Stimulated activated CD4-positive, alpha-beta T cell treated with anti-CD3 and anti-CD28 coated beads, Interleukin-1b, Interleukin-23, amount 100 ng/mL, for 24 hours (primary cell): ENCODE measurements around the gene GRIK4.

ENCODE experiments used
- DNase-seq, 4 experiments: peaks; one replicate each; pipeline ENCODE4 v3.0.0-alpha.2; 2020; ENCODE audit warnings: low read depth in 4 of 4, low spot score in 1 of 4

Gene GRIK4

DNA sequence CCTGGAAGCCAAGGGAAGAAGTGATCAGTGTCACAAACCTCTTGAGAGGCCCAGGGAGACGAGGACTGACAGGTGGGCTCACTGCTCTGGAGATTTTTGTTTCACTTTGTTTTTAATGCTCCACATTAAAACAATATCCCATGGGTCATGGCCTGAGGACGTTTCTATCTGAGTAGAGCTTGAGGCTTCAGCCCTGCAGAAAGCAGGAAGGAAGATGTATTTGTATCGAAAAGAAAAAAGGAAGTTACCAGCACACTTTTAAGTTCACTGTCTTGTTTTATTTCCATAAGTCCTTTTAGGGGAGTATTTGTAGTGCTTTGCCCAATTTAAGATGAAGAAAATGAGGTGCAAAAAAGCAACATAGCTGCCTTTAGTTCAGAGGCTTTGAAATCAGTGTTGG is 191.1 kb downstream of the GRIK4 start:
- DNase-seq, result no peak

DNA sequence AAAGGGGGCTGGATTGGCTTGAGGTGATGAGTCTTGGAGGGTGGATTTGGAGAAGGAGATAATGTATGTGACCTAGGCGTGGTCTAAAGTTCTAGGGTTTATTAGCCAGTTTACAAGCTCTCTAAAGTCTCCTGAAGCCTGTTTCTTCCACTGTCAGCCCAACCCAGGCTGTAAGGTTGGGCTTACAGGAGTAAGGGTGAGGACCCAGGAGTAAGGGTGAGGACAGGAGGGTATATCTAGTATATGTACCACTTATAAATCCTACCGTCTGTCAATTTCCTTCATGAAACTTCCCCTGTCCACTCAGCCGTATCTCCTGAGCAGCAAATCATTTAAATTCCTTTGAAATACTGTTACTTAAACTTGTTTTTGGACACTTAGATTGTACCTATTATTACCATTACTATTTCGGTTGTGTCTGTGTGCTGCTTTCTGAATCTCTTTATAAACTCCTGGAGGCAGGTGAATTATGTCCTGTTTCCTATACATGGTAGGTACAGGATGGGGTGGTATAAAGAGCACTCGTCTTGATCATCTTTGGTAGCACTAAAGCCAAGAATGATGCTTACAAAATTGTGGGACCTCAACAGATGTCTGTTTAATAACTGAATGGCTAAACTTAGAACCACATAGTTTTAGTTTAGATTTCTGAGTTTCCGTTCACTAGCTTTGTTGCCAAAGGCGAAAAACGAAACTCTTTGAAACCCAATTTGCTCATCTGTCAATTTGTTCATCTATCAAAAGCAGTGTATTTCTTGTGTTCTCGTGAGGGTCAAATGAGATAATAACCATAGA is 192.0 kb downstream of the GRIK4 start:
- no peak for DNase-seq

DNA sequence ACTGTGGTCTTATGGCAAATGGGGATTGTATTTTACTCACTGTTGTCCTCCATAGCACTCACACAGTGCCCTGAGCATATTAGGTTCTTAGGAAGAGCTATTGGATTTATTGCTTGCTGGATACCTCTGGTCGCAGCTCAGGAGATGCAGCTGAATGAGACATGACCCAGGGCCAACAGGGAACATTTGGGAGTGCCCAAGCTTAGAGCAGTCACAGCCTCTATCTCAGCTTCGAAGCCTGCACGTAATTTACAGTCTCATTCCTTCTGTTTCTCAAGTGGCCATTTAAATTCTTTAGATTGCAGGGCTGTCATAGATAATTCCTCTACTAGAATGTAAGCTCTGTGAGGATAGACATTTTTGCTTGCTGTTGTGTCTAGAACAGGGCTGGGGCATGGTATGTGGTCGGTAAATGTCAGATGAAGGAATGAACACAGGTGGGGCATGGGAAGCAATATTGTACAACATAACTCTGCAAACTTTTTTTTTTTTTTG is 192.8 kb downstream of the GRIK4 start:
- no peak for DNase-seq

DNA sequence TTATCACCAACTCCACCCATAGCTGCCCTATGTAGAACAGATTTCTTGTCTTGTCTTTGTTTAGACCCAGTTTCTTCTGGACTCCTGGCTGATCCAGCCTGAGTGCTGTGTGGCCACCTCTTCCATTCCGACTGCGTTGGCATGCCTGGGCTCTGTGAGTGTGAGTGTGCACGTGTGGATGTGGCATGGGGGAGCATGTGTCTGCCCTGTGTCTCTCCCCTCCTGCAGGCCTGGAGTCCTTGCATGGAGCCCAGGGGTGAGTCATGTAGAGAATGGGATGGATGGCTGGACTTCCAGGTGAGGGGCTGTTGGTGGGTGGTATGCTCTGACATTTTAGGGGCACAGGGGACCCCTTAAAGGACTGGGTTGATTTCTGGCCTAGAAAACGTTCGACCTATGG is 194.7 kb downstream of the GRIK4 start:
- no peak for DNase-seq

DNA sequence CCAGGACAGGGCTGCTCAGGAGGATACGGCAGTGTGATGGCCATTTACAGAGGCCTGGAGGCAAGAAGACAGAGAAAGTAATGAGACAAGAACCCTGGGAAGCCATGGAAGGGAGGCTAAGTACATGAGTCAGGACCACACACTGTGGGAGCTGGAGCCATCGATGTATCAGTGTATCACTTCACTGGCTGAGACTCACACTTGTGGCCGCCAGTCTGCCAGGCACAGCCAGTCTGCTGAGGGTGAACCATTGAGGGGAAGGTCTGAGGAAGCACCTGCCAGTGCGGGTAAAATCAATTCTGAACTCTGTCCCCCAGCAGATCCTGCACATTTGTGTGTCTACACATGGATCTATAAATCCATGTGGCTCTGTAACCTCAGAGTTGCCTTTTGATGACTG is 195.6 kb downstream of the GRIK4 start:
- DNase-seq, result no peak

DNA sequence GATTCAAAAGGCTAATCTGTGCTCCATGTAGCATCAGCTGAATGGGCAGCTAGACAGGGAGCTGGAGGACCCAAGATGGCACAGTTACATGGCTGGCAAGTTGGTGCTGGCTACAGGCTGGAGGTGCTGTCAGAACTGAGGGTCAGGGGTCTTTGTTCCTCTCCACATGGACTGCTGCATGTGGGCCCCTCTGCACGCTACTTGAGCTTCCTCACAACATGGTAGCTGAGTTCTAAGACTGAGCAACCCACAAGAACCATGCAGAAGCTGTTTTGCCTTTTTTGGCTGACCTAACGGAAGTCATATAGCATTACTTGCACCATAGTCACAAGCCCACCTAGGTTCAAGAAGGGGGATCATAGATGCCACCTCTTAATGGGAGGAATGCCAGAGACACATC is 196.1 kb downstream of the GRIK4 start:
- DNase-seq, result no peak

DNA sequence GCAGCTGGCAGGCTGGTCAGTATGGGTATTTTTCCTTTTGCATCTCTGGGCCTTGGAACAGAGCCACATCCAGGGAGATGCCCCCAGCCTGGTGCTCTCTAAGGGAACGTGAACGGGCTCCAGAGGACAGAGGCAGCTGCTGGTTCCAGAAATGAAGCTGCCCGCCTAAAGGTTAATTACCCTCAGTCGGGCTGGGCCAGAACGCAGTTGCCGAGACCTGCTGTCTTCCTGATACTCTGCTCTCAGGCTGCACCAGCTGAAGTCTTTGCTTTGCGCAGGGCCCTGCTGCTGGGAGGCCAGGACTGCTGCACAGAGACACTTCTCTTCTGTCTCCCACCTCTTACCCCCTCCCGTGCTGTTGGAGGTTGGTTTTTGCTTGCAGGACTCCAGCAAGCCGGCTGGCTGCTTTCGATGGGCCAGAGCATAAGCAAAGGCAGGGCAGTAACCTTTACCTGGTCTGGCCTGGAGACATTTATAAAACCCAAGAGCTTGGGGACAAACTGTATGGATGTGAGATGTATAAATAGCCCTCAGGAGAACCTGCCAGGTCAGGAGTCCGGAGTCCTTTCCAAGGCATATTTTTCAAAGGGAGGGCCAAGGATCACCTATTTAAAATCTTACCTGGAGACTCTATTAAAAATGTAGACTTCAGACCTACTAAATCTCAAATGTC is 197.1 kb downstream of the GRIK4 start:
- DNase-seq, result no peak

DNA sequence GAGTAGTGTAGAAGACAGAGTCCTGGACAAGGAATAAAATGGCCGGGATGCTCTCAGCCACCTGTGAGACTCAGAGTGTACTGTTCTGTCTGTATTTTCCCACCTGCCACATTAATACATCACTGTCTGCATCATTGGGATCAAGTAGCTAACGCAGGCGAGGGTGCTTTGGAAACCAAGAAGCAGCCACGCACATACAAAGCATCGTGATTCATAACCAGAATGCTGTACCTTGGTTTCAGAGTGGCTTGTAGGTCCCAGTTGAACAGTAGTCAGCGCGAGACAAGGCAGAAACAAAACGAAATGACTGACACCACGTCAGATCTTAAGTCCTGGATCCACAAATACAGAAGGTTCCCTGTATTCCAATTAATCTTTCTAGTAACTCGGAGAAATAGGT is 198.3 kb downstream of the GRIK4 start:
- no peak for DNase-seq

DNA sequence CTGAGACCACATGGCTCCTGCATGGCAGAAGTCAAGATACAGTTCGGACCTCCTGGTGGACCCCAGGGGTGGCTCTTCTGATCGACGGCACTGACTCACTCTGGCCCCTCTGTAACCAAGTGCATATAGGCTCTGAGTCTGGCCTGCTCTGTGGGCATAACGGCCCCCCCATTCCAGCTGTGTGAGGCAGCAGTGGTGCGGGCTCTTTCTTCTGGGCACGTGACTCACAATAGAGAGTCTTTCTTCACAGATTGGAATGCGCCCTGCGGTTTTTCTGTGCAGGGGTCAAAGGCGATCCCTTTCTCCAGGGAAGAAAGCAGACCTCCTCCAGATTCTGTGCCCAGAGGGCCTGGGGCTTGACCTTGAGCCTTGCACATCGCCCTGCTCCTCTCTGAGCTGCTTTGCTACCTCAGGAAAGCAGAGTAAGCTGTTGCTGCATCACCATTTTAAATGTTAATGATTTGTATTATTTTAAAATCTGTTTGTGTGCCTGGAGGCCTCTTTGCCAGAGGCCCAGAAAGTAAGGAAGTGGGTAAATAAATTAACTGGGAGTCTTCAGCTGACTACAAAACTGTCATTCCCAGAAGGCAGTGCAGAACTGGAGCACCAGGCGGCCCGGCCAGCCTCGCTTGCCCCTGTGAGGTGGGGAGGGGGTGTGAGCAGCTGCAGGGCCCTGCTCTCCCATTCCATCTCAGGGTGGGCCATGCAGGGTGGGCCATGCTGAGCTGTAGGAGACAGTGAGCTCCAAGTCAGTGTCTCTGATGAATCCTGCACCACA is 199.0 kb downstream of the GRIK4 start:
- DNase-seq, result no peak

DNA sequence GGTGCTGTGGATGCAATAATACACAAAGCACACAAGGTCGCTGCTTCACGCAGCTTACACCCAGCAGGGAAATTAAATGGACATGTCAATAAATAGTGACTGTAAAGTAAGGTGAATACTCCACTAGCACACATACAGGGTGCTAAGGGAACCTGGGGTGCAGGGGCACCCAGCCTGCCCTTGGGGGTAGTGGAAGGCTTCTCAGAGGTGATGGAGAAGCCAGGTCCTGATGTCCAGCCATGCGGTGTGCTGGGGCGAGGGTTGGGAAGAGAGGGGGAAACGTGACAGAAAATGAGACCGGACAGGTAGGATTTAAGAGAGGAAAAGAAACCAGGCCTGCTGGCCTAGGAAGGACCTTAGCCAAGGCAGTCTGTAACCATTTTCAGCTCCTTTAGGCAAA is 200.5 kb downstream of the GRIK4 start:
- DNase-seq, result no peak

DNA sequence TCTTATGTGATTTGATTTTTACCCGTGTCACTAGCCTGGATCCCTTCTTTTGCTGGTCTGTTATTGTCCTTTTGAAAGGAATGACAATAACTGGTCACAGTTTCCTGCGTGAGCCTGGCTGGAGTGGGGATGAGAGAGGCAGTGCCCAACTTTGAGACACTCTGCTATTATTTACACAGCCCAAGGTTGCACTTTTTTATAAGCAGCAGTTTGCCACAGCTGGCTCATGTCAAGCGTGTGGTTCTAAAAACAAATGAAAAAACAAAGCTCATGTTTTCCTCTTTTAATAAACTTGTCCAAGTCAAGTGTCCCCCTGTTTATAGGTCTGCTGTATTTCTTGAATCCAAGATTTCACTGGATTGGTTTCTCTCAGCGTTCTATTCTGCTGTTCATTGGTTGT is 201.3 kb downstream of the GRIK4 start:
- no peak for DNase-seq

DNA sequence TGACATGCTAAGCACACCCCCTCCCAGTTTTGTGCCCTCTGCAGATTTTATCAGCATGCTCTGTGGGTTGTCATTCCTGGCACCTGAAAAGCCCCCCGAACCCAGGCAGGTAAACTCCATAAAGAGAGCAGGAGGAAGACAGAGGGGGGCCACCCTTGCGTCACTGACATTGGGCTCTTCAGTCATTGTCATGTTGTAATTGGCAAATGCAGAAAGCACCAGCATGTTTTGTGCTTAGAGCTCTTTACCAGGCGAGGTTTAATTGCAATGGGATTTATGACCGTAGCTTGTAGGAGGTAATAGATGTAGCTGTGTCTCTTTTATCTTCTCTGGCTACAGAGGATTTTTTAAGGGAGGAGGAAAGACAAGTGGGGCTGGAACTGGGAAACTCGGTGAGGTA is 201.7 kb downstream of the GRIK4 start:
- DNase-seq, result no peak

DNA sequence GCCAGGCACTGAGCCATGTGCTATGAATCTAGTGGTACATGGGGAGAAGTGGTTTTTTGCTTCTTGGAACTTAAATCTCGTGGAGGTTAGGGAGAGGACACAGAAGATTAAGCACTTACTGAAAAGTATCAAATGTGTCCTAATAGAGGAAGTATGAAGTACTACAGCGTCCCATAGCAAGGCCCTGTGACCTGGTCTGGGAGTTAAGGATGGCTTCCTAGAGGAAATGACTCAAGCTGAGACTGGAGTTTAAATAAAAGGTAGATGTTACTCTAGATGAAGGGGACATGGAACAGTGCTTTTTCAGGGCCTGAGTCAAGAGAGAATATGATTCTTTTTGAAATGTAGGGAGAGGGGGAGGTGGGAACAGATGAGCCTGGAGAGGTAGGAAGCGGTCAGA is 202.9 kb downstream of the GRIK4 start:
- DNase-seq, result no peak

DNA sequence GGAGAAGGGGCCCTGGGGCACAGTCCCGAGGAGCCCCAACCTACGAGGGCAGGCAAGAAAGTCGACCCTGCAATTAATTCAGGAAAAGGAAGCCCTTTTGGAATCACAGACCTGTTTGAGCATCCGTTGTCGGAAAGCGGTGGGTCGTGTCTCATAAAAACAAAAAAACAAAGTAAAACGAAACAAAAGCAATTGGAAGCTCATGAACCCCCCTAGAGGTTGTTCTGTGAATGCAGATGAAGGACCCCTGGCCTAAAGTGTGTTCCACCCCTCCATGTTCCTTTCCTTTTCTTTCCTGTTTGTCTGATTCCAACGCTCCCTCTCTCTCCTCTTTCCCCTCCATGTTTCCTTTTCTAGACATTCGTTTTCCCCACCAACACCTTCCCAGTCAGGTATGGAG is 203.7 kb downstream of the GRIK4 start:
- DNase-seq, result no peak

DNA sequence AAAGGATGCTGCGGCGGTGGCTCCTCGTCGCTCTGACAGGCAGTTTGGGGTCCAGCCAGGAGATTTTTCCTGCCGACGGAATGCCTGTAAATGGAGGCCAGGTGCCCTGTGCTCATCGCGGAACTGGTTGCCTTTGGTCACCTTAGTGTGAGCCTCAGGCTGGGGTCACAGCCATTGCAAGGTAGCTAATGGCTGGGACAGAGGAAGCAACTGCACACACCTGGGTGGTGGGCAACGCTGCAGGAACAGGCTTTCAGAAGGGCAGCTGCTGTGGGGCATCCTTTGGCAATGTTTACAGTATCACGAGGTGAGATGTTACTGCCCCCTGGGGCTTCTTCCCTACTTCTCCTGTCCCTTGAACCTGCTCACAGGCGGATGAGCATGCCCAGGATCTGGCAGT is 205.5 kb downstream of the GRIK4 start:
- DNase-seq, result no peak

DNA sequence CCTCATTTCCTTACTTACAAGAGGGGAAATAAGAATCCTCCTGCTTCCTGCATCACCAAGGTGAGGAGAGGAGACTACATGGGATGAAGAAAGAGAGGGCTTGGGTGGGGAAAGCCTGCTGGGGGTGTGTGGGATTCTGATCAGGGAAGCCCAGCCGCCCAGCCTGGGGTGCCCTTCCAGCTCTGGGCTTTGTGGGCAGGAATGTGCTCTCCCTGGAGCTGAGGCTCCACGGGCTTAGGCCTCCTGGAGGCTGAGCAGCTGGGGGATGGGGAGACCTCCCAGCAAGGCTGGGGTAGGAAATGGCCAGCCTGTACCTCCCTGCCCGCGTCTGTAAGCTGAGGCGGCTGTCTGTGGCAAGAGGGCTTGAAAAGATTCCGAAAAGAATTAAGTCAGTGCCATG is 206.1 kb downstream of the GRIK4 start:
- no peak for DNase-seq

DNA sequence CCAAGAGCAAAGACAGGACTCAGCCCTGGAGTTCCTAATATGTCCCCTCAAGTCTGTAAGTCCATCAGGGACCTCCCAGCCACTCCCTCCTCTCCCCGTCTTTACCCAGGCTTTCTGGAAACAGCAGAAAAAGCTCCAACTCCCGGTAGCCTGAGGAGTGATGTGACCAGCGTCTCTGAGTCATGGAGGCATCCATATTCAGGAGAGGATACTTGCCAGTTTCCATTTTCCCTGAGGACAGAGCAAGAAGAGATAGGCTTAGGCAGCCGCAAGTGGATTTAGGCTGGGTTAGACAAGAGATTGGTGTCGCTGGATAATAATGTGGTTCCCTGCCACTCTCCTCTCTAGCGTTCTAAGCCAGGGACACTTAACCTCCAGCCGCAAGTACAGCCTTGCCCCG is 206.6 kb downstream of the GRIK4 start:
- no peak for DNase-seq

DNA sequence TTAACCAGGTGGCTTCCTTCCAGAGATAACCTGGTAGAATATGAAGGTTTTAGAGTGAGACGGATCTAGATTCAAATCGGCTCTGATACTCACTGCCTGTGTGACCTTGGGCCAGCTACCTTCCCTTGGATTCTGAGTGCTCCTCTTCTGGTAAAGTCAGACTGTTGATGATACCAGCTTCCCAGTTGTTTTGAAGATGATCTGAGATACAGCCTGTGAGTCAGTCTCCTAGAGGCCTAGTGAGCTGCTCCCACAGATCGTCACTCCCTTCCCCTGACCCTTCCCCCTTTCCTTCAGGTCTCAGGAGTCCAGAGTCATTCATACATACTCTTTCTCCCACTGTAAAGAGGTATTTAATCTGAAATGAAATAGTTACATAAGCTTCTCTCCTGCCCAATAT is 207.8 kb downstream of the GRIK4 start:
- DNase-seq, result no peak

DNA sequence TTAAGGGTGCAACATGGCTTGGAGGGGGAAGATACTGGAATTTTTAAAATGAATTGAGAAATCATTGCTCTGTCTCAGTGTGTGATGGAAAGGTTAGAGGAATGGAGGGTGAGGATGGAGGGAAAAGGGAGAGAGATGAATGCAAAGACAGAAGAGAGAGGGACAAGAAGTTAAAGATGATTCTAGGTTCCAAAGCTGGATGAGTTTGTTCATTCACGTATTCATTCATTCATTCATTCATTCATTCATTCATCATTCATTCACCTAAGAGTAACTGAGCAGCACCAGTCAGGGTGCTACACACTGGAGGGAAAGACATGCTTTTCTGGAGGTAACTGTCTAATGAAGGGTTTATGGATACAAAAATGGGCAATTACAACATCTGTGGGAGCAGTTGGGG is 209.2 kb downstream of the GRIK4 start:
- no peak for DNase-seq

DNA sequence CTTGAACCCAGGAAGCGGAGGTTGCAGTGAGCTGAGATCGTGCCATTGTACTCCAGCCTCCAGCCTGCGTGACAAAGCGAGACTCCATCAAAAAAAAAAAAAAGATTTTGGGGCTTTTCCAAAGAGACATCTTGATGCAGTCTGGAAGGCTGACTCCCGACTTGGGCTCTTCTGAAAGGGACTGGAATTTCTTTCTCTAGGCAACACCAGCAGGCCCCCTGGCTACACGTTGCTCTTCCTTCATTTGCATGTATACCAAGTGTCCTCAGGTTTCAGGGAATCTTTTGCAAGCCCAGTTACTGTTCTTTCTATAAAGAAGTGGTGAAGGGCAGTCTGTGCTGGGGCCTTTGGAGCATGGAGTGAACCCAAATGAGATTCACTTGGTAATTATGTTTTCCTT is 211.0 kb downstream of the GRIK4 start:
- DNase-seq, result no peak

DNA sequence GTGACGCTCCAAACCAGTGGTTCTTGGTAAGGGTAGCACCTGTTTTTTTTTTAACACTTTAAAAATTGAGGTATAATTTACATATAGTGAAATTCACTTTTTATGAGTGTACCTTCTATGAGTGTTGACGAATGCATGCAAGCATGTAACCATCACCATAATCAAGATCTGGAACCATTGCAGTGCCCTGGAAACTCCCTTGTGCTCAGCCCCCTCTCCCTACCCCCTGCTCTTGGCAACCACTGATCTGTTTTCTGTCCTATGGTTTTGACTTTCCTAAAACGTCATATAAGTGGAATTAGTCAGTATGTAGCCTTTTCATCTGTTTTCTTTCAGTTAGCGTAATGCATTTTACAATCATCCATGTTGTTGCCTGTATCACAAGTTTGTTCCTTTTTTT is 212.2 kb downstream of the GRIK4 start:
- DNase-seq, result no peak

DNA sequence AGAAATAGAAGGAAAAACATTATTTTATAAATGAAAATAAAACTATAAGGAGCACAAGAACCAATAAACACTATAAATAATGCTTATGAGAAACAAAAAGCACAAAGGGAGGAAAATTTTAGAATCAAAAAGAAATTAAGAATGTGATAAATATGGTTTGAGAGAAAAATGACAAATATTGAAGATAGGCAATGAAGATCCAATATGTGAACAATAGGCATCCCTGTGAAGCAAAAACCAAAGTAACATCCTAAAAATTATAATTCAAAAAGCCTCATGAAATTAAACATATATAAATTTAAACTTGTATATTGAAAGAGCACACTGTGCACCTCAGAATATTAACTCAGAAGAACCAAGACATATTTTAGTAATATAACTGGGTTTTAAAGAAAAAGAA is 216.2 kb downstream of the GRIK4 start:
- no peak for DNase-seq
